SKM-1 treated with dmso at 0.1 percent for 144 hours (cell line): ENCODE data around the gene SSBP3.

Source experiments
- DNase-seq: peaks from one replicate; lab custom pipeline; 2025; ENCODE audit not compliant: unreplicated experiment; lab: John Stamatoyannopoulos, UW

SSBP3 gene

GRCh38 chr1:54331843-54332463 lies 74.2 kb downstream of the SSBP3 start:
- no peak for DNase-seq

DNA sequence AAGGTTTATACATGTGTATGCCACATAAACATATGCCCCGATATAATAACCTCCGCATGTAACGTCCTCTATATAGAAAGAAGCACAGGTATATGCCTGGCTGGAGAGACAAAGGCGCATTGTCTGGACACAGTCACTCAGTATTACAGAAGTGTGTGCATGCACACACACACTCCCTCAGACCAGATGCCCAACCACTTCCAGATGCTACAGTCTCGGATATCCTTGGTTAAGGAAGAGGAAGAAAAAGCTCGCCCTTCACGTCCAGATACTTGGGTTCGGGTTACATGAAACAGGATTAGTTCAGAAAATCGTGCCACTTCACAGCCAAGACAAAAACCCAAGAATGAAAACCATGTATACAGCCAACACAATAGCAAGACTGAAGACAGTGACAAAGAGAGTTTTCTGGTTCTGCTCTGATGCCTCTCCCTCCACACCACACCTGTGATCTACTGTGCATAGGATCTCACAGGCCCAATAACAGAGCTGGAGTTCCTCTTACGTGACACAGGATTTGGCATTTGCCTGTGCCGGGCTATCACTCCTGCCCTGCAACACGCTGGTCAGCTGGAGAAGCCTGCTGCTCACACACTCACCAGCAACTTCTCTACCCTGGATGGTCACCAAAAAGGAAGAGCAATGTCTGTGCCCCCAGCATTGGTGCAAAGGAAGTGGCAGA lies 75.0 kb downstream of the SSBP3 start:
- DNase-seq = no peak

DNA sequence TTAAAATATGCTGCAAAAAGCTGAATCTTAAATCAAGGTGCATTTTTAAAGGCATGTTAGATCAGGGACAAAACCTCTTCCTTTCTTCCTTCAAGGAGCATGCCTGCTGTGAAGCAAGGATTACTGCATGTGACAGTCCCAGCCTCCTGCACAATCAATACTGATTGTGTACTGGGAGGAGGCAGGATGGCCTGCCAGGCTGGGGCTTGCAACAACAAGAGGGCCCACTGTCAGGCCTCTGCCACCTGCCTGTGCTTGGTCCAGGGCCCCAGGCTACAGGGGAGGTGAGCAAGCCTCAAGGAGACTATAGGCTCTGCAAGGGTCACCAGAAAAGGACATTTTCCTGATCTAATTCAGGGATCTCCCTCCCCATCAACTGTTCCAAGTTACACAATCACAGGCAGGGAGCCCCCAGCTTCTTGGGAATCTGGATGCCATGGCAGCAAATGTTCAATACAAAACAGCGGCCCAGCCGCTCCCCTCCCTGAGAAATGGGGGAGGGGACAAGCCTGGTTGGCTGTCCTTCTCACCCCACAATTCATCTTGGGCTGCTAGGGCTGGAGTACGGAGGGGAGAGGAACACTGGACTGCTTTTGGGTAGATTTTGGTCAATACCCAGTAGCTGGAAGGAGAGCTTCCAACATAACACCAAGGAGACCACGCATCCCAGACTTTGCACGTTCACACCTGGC lies 76.7 kb downstream of the SSBP3 start:
- DNase-seq = no peak

GRCh38 chr1:54328066-54328636 lies 78.0 kb downstream of the SSBP3 start:
- DNase-seq = no peak

DNA sequence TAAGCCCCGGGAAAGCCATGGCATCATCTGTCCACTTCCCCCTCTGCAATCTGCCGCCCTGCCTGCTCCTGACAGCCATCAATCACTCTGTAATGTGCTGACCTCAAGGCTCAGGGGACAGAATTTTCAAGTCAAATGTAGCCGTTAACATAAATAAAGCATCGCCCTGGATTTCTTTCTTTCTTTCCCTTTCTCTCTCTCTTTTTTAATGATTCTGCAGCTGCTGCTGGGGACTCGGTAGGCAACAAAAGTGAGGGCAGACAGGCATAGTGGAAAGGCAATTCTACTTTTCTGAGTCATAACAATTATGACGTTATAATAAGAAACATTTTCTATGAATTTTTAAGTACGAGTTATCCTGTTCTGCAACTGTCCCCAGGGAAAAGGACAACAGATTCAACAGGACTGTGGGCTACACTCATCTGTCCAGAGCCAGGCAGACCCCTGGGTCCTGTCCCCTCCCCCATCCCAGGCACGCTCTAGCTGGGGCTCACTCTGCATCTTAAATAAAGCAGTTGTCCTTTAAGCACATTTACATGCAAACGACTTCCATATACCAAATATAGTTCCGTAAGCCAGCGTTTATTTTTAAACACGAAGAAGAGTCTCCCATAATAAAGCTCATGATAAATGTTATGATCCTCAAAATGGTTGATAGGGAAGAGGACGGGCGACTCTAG lies 78.7 kb downstream of the SSBP3 start:
- no peak for DNase-seq

GRCh38 chr1:54326543-54327385 lies 79.4 kb downstream of the SSBP3 start:
- no peak for DNase-seq

DNA sequence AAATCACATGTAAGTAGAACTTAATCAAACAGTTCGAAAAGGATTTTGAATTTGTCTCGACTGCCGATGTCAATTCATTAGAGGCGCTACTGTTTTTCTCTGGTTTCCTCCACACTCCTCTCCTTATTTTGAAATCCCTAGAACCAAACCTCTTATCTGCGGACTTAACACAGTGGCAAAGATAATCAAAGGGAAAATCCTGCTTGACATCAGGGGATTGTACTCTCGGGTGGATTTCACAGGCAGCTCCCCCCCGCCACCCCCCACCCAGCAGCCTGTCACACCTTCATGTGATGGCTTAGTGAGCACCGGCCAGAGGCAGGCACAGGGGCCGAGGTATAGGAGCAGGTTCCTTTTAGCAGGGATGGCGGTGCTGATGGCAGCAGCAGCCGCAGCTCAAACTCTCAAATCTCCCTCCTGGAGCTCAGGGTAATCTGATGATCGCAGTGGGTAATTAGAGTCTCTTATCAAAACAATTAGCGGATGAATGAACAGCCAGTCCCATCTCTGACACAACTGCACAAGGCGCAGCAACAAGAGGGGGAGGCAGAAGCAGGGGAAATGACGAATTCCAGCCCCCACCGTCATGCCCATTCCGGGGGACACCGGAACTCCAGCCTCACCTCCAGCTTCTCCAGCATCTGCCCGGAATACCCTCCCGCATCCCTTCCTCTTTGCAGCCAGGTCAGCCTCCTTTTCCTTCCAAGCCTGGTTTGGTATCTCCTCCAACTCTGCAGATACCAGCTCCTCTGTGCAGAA lies 80.3 kb downstream of the SSBP3 start:
- DNase-seq = no peak

- DNase-seq = no peak
These were observed 80.9 kb downstream of the SSBP3 start for GRCh38 chr1:54325284-54325683.

- no peak for DNase-seq
These were observed 81.7 kb downstream of the SSBP3 start for GRCh38 chr1:54324251-54325140.

DNA sequence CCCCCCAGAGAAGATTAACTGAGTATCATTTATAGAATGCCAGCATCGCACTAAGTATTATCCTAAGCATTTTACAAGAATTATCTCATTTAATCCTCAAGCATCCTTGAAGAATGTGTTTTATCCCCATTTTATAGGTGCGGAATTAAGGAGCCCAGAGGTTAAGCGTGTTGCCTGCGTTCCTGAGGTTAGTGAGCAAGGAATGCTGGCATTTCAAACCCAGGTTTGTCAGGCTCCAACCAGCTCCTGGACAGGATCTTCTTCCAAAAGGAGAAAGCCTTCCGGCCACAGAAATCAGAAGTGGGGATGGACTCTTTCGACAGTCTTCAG lies 82.3 kb downstream of the SSBP3 start:
- no peak for DNase-seq

DNA sequence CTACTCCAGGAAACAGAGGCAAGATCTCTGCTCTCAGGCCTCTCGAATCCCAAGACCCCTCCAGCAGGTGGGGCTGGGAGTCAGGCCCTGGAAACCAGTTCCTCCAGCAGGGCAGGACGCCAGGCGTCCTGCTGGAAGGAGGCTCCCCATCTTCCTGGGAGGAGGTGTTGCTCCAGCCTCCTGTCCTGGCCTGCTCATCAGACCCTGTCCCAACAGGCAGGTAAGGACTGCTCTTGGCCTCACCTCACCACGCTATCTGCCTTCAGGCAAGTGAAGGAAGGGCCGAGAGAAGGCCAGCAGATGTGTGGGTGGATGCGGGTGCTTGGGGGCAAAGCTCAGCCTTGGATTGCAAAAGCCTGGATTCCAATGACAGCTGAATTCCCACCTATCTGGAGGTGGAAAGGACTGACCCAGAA lies 82.9 kb downstream of the SSBP3 start:
- DNase-seq = no peak

DNA sequence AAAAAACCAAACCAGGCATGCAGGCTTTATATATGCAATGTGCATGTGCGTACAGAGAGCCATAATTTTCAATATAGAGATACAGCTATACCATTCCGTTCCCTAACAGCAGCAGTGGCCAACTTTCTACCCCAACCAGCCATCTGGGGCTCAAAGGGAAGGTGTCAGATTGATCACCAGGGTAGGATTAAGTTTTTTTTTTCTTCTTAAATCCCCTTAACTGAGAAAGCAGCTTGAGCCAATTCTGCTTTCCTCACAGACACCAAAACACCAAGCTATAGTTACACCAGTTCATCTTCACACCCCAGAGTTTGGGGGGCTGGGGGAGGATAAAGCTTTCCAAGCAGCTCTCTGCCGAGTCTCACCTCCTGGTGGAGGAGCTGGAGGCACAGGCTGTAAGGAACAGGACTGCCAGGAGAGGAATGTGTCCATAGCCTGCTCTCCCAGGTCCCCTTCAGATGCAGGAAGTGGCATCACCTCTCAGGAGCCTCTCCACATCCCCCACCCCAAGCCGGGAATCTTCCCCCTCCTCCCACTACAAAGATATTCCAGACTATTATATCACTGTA lies 87.9 kb downstream of the SSBP3 start:
- DNase-seq = no peak

DNA sequence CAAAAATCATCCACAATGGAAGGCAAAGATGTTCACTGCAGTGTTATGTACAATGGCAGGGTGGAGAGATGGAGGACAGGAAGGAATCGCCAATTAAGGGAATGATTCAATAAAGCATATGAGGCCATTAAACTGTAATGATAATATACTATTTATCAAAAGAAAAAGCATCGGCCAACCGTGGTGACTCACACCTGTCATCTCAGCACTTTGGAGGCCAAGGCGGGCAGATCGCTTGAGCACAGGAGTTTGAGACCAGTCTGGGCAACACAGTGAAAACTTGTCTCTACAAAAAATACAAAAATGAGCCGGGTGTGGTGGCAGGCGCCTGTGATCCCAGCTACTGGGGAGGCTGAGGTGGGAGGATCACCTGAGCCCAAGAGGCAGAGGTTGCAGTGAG lies 89.1 kb downstream of the SSBP3 start:
- no peak for DNase-seq

DNA sequence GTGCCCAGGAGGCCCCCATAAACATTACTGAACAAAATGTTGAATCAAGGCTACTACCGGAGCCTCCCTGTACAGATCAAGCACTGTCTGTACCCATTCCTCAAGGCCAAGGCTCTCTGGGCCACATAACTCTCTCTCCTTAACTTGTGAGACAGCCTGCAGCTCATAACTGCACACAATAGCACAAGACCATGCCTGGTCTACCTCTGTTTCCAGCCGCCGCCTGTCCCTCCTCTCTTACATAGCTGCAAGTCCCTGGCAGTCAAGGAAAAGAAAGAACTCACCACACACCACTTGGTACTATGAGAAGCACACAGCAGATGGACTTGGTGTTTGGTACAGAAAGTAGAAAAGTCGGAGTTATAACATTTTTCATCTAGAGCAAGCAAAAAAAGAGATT lies 91.1 kb downstream of the SSBP3 start:
- no peak for DNase-seq

- DNase-seq = no peak
These were observed 91.5 kb downstream of the SSBP3 start for GRCh38 chr1:54314696-54315095.

DNA sequence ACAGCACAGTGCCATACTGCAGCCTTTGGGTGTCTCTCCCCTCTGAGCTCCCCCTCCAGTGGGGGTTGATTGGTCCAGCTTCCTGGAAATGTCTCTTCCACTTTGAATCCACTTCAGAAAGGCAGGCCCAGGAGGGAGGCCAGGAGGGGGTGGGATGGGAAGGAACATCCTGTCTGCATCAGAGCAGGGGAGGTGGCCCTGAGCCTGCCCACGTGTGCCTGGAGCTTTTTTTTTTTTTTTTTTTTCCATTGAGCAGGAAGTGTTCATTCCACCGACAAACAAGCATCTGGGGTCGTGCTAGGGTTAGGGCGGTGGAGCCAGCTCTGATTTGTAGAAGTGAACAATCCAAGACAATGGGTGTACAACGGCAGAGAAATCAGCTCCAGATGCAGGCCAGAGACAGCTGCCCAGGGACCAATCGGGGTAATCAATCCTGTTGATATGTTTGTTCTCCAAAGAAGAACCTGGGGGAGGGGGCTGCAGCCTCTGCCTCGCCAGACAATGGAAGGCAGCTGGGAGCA lies 93.3 kb downstream of the SSBP3 start:
- DNase-seq = no peak

GRCh38 chr1:54311506-54311905 lies 94.7 kb downstream of the SSBP3 start:
- DNase-seq = no peak
